GM21723 (cell line): ENCODE data around the gene NOL6.
"Not testable (repeated sequence)": the region's sequence is repeated elsewhere in the genome, so short reads cannot be mapped to it uniquely, and the experiment has no call there.

Source experiments
- ATAC-seq: cut with Tn5 transposase; IDR thresholded peaks from one replicate; pipeline ENCODE4 v1.9.1; 2021; ENCODE audit warnings: mild to moderate bottlenecking, moderate library complexity; ENCODE audit not compliant: unreplicated experiment

Gene NOL6

GRCh38 chr9:33436445-33436844, 37.3 kb downstream of the NOL6 start:
- ATAC-seq = no peak

- no peak for ATAC-seq
Measured at GRCh38 chr9:33435821-33436277, 37.9 kb downstream of the NOL6 start.

GRCh38 chr9:33434317-33435105, 39.2 kb downstream of the NOL6 start:
- no peak for ATAC-seq

DNA sequence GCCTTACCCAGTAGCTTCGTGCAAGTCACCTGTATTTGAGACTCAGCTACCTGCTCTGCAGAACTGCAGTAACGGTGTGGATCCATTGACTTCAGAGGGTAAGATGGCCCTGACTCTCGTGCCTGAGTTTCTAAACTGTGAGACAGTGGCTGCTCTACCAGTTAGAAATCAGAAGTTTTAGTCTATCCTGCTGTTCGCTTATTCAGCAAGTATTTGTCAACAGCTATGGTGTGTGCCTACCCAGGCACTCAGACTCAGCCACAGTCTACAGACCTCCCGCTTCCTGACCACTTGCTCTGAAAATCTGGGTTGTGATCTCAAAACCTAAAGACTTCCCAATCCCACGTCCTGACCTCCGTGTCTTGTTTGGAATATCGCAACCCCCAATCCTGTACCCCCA, 39.9 kb downstream of the NOL6 start:
- no peak for ATAC-seq

- no peak for ATAC-seq
Measured at GRCh38 chr9:33431420-33431819, 42.3 kb downstream of the NOL6 start.

DNA sequence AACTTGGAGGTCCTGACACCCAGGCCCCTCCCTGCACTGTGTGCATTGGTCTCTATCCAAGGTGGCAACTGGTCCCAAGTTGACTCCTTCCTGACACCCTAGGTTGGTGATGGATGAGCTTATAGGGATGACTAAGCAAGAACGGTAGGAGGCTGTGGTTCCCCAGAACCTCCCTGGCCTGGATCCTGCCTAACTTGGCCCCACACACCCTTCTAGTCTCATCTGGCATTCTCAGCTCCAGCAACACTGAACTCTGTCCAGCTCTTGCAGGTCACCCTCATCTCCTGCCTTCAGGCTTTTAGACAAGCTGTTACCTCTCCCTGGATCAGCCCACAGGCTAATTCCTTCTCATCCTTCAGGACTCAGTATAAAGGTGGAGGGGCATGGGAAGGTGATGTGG, 42.8 kb downstream of the NOL6 start:
- no peak for ATAC-seq

- ATAC-seq = no peak
Measured at GRCh38 chr9:33429256-33429985, 44.3 kb downstream of the NOL6 start.

DNA sequence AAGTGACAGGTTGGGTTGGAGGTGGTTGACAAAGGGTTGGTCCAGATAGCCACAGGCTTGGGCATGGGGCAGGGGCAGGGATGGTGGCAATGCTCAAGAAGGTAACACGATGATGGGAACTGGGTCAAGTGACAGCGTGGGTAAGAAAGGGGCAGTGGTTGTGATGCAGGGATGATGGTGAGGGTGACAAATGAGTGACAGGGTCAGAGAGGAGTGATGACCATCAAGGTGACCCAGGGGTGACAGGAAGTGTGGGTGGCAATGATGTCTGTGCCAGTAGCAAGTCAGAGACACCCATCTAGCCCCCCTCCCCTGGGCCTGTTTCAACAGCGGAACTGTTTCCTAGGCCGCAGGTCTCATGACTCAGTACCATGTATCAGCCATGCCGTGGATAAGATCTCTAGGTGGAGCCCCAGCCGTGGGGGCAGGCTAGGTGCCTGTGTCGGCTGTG, 46.9 kb downstream of the NOL6 start:
- ATAC-seq = no peak

DNA sequence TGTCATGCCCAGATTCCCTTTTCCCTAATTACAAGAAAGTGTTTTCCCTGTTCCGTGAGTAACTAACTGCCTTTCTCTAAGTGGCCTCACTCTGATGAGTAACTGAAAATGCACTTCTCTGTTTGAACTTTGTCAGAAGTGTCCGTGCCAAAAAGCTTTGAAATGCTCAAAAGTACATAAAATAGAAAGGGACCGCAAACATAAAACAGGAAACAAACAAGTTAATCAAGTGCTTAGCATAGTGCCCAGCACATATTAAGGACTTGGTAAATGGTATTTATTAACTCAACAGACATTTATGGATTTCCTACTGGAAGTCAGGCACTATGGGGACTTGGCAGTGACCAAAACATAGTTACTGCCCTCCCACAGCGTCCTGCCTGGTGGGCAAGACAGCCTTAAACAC, 48.6 kb downstream of the NOL6 start:
- no peak for ATAC-seq

GRCh38 chr9:33424492-33424891, 49.2 kb downstream of the NOL6 start:
- ATAC-seq = not testable (repeated sequence)

DNA sequence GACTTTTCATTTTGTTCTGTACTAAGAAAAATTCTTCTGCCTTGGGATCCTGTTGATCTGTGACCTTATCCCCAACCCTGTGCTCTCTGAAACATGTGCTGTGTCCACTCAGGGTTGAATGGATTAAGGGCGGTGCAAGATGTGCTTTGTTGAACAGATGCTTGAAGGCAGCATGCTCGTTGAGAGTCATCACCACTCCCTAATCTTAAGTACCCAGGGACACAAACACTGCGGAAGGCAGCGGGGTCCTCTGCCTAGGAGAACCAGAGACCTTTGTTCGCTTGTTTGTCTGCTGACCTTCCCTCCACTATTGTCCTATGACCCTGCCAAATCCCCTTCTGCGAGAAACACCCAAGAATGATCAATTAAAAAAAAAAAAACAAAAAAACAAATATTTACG, 49.7 kb downstream of the NOL6 start:
- not testable (repeated sequence) for ATAC-seq

DNA sequence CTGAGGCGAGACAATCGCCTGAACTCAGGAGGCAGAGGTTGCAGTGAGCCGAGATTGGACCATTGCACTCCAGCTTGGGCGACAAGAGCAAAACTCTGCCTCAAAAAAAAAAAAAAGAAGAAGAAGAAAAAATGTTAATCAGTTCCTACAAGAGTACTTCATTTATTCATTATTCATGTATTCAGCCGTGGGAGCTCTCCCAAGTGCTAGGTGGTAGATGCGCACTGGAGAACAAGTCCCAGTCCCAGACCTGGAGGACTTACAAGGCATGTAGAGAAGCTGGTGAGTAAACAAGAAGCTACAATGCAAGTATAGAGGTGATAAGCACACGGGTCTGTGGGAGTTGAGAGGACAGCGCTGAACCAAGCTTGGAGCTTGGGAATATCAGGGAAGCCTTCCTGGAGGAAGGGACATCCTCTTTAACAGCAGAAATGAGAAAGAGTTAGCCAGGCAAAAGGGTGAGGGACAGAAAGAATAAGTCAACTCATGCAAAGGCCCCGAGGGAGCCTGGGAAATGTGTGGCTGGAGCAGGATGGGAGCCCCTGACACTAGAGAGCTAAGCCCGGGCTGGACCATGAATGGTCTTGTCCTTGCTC, 53.9 kb downstream of the NOL6 start:
- ATAC-seq = no peak

- ATAC-seq = no peak
Measured at GRCh38 chr9:33418090-33418489, 55.6 kb downstream of the NOL6 start.

- ATAC-seq = no peak
Measured at GRCh38 chr9:33416996-33417395, 56.7 kb downstream of the NOL6 start.

DNA sequence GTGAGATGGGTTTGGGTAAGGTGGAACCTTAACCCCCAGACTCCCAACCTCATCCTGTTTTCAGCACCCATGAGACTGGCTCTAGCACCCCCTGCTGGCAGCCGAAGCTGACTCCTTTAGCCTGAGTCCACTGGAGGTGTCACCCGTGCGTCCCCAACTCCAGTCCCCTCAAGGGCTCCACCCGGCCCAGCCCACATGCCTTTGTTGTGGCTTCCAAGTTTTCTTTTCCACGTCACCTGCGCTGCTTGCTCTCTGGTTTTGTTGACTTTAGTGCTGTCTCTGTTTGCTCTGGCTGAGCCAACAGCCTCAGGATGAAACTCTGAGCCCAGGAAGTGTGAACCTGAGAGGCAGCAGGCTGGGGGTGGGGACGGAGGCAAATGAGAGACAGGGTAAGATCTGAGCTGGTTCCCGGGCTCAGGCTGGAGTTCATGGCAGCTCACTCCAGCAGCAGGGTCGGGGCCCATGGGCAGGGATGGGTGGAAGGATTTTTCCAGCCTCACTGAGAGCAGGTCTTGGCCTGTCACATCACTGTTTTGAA, 58.2 kb downstream of the NOL6 start:
- ATAC-seq = no peak

- no peak for ATAC-seq
Measured at GRCh38 chr9:33414889-33415500, 58.7 kb downstream of the NOL6 start.

GRCh38 chr9:33414268-33414667, 59.5 kb downstream of the NOL6 start:
- ATAC-seq = no peak
